Stomach smooth muscle (tissue), 2 donors: ENCODE data around the gene ASIC5.
"Not testable (repeated sequence)": the region's sequence is repeated elsewhere in the genome, so short reads cannot be mapped to it uniquely, and the experiment has no call there.

Source experiments
- H3K27ac ChIP-seq: one replicate; pipeline ENCODE4 v1.7.0; 2013; ENCODE audit warnings: mild to moderate bottlenecking, low read length, inconsistent platforms
- H3K27me3 ChIP-seq, 2 donors: one replicate each; pipeline ENCODE4 v1.7.0; 2013; ENCODE audit warnings: low read length in 2 of 2; ENCODE audit not compliant: insufficient read depth in 2 of 2, control insufficient read depth in 1 of 2
- H3K36me3 ChIP-seq, 2 donors: one replicate each; pipeline ENCODE4 v1.7.0; 2013; ENCODE audit warnings: low read length in 2 of 2; ENCODE audit not compliant: control insufficient read depth in 2 of 2, insufficient read depth in 2 of 2
- H3K4me1 ChIP-seq: one replicate; pipeline ENCODE4 v1.7.0; 2013; ENCODE audit warnings: low read length; ENCODE audit not compliant: control insufficient read depth, insufficient read depth
- H3K4me3 ChIP-seq, 2 donors: one replicate each; pipeline ENCODE4 v1.7.0; 2013; ENCODE audit warnings: low read length in 2 of 2
- H3K9ac ChIP-seq, 2 donors: one replicate each; pipeline ENCODE4 v1.7.0; 2013; ENCODE audit warnings: low read length in 2 of 2, mild to moderate bottlenecking in 1 of 2
- H3K9me3 ChIP-seq, 2 donors: one replicate each; pipeline ENCODE4 v1.7.0; 2013; ENCODE audit warnings: low read length in 2 of 2; ENCODE audit not compliant: control insufficient read depth in 2 of 2
- donor health status: healthy.
- donor health status: Pancreatic carcinoma.

Gene ASIC5

GRCh38 chr4:155800685-155801343, 65.3 kb downstream of the ASIC5 start:
- Histone ChIP-seq H3K27me3 (no peaks in the 10 kb centered on the region), H3K27ac (no peak overlapping the region), H3K4me3 (no peak overlapping the region), H3K36me3 (peaks cover 12 to 26% of the 10 kb centered on the region in 2 donors), H3K4me1 (peaks cover 5% of the 10 kb centered on the region), H3K9ac (no peak overlapping the region), H3K9me3 (no peaks in the 10 kb centered on the region)

GRCh38 chr4:155799794-155800123, 66.3 kb downstream of the ASIC5 start:
- peaks cover 5% of the 10 kb centered on the region for H3K4me1 ChIP-seq
- H3K27ac ChIP-seq: peak overlapping the region; percentile 18
- H3K9ac ChIP-seq: peak overlapping the region in 1 of 2 donors; percentile 3
- H3K9me3 ChIP-seq: no peaks in the 10 kb centered on the region
- peak overlapping the region in 1 of 2 donors; percentile 1 for H3K4me3 ChIP-seq
- no peaks in the 10 kb centered on the region for H3K27me3 ChIP-seq
- H3K36me3 ChIP-seq: peaks cover 9 to 18% of the 10 kb centered on the region in 2 donors

- H3K4me3 ChIP-seq: peak overlapping the region in 1 of 2 donors; percentile 1
- no peaks in the 10 kb centered on the region for H3K27me3 ChIP-seq
- H3K9me3 ChIP-seq: no peaks in the 10 kb centered on the region
- H3K27ac ChIP-seq: peak overlapping the region; percentile 18
- H3K9ac ChIP-seq: peak overlapping the region in 1 of 2 donors; percentile 3
- peaks cover 9 to 17% of the 10 kb centered on the region in 2 donors for H3K36me3 ChIP-seq
- H3K4me1 ChIP-seq: peaks cover 5% of the 10 kb centered on the region
These were observed 66.8 kb downstream of the ASIC5 start for GRCh38 chr4:155799116-155799793.

- not testable (repeated sequence) for H3K4me1 ChIP-seq, H3K9me3 ChIP-seq, H3K4me3 ChIP-seq, H3K27ac ChIP-seq, H3K27me3 ChIP-seq, H3K9ac ChIP-seq
- H3K36me3 ChIP-seq: peaks cover 4 to 22% of the 10 kb centered on the region in 2 donors
These were observed 68.5 kb downstream of the ASIC5 start for GRCh38 chr4:155797581-155797980.

- H3K27ac ChIP-seq: no peak overlapping the region
- peaks cover 4 to 23% of the 10 kb centered on the region in 2 donors for H3K36me3 ChIP-seq
- H3K9ac ChIP-seq: no peak overlapping the region
These were observed 70.1 kb downstream of the ASIC5 start for GRCh38 chr4:155795991-155796390.

GRCh38 chr4:155794589-155795236, 71.4 kb downstream of the ASIC5 start:
- Histone ChIP-seq H3K4me3 (no peak overlapping the region), H3K4me1 (peaks cover under 1% of the 10 kb centered on the region), H3K36me3 (peaks cover 4 to 26% of the 10 kb centered on the region in 2 donors), H3K9me3 (no peaks in the 10 kb centered on the region), H3K27me3 (no peaks in the 10 kb centered on the region), H3K9ac (no peak overlapping the region), H3K27ac (no peak overlapping the region)

More at GRCh38 chr4:155795991-155796390, 70.1 kb downstream of the ASIC5 start:
- Histone ChIP-seq H3K4me1 (no peaks in the 10 kb centered on the region), H3K27me3 (no peaks in the 10 kb centered on the region), H3K4me3 (no peak overlapping the region), H3K9me3 (no peaks in the 10 kb centered on the region)

GRCh38 chr4:155789982-155790381, 76.1 kb downstream of the ASIC5 start:
- H3K4me1 ChIP-seq: peaks cover 8% of the 10 kb centered on the region
- peak overlapping the region; percentile 58 to 60 for H3K4me3 ChIP-seq
- no peak overlapping the region for H3K27ac ChIP-seq
- H3K36me3 ChIP-seq: peaks cover 0 to 21% of the 10 kb centered on the region in 2 donors
- H3K9ac ChIP-seq: no peak overlapping the region
- no peaks in the 10 kb centered on the region for H3K9me3 ChIP-seq
- no peaks in the 10 kb centered on the region for H3K27me3 ChIP-seq

GRCh38 chr4:155789391-155789790, 76.7 kb downstream of the ASIC5 start:
- H3K27ac ChIP-seq: no peak overlapping the region
- peaks cover 0 to 18% of the 10 kb centered on the region in 2 donors for H3K36me3 ChIP-seq
- H3K9me3 ChIP-seq: no peaks in the 10 kb centered on the region
- peak overlapping the region; percentile 58 to 60 for H3K4me3 ChIP-seq
- H3K4me1 ChIP-seq: peaks cover 8% of the 10 kb centered on the region
- H3K27me3 ChIP-seq: no peaks in the 10 kb centered on the region
- peak overlapping the region; percentile 21 to 22 for H3K9ac ChIP-seq

- Histone ChIP-seq H3K27ac (no peak overlapping the region), H3K27me3 (no peaks in the 10 kb centered on the region), H3K36me3 (peaks cover 0 to 12% of the 10 kb centered on the region in 2 donors), H3K9ac (no peak overlapping the region), H3K4me3 (peak overlapping the region in 1 of 2 donors; percentile 2), H3K9me3 (no peaks in the 10 kb centered on the region), H3K4me1 (peaks cover 8% of the 10 kb centered on the region)
These were observed 78.9 kb downstream of the ASIC5 start for GRCh38 chr4:155787113-155787710.

GRCh38 chr4:155785828-155786227, 80.2 kb downstream of the ASIC5 start:
- no peaks in the 10 kb centered on the region for H3K9me3 ChIP-seq
- H3K27ac ChIP-seq: no peak overlapping the region
- peaks cover 0 to 10% of the 10 kb centered on the region in 2 donors for H3K36me3 ChIP-seq
- H3K4me1 ChIP-seq: peaks cover 8% of the 10 kb centered on the region
- no peak overlapping the region for H3K4me3 ChIP-seq
- no peaks in the 10 kb centered on the region for H3K27me3 ChIP-seq
- no peak overlapping the region for H3K9ac ChIP-seq
